ENCODE measurements around the gene MAB21L4. TPM values are rescaled to one million over a fixed set of nuclear protein-coding genes. Genes with fewer than 3 reads are reported as not detected.
A peak's percentile ranks its signal among the peaks of the same experiment; 100 is the strongest.

Gene MAB21L4
- total RNA-seq, 4 donors from 2014 or later: not detected

DNA sequence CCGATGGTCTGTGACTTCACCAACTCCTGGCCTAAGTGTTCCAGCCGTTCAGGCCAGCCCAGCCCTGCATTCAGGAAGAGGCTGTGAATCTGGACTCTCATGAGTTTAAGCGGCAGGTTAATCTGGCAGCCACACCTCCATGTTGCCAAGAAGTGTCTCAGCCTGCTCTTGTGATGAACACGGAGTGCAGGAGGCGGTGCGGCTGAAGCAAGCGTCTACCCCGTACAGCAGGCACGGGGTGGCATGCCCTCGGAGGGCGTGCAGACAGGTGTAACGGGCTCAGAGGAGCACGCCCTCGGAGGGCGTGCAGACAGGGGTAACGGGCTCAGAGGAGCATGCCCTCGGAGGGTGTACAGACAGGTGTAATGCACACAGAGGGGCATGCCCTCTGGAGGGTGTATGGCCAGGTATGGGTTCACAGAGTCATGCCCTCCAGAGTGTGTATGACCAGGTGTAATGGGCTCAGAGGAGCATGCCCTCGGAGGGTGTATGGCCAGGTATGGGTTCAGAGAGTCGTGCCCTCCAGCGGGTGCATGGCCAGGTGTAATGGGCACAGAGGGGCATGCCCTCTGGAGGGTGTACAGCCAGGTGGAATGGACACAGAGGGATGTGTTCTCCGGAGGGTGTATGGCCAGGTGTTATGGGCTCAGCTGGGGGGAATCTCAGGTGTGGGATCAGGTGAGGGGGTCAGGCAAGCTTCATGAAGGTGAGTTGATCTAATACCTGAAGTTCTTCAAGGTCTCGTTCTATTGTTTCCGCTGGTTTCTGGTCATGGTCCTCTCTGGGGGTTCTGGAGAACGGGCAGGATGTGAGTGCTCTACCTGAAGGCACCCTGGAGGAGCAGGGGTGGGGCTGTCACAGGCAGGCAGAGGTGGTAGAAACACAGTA is 32.8 kb upstream of the MAB21L4 start:
- DNase-seq (ENCODE audit: low spot score) (peak; percentile 14), ATAC-seq (ENCODE audit: low FRiP score) (no peak)
- TF ChIP-seq, protein P1, sequence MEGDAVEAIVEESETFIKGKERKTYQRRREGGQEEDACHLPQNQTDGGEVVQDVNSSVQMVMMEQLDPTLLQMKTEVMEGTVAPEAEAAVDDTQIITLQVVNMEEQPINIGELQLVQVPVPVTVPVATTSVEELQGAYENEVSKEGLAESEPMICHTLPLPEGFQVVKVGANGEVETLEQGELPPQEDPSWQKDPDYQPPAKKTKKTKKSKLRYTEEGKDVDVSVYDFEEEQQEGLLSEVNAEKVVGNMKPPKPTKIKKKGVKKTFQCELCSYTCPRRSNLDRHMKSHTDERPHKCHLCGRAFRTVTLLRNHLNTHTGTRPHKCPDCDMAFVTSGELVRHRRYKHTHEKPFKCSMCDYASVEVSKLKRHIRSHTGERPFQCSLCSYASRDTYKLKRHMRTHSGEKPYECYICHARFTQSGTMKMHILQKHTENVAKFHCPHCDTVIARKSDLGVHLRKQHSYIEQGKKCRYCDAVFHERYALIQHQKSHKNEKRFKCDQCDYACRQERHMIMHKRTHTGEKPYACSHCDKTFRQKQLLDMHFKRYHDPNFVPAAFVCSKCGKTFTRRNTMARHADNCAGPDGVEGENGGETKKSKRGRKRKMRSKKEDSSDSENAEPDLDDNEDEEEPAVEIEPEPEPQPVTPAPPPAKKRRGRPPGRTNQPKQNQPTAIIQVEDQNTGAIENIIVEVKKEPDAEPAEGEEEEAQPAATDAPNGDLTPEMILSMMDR (IDR thresholded peaks at IDR 0.05): no peak

DNA sequence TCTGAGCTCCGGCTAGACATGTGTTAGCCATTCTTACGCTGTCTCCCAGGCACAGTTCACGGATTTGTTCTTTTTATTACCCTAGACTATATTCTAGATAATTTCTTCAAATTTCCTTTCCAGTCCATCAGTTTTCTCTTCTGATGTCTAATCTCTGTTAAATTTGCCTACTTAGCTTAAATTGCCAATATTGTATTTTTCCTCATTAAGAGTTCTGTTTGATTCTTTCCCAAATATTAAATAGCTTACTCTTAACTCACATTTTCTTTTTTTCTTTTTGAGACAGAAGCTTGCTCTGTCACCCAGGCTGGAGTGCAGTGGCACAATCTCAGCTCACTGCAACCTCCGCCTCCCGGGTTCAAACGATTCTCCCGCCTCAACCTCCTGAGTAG is 31.4 kb upstream of the MAB21L4 start:
- TF ChIP-seq, protein P1 (IDR thresholded peaks at IDR 0.05): no peak
- DNase-seq (ENCODE audit: low spot score) (no peak), ATAC-seq (ENCODE audit: low FRiP score) (no peak)

DNA sequence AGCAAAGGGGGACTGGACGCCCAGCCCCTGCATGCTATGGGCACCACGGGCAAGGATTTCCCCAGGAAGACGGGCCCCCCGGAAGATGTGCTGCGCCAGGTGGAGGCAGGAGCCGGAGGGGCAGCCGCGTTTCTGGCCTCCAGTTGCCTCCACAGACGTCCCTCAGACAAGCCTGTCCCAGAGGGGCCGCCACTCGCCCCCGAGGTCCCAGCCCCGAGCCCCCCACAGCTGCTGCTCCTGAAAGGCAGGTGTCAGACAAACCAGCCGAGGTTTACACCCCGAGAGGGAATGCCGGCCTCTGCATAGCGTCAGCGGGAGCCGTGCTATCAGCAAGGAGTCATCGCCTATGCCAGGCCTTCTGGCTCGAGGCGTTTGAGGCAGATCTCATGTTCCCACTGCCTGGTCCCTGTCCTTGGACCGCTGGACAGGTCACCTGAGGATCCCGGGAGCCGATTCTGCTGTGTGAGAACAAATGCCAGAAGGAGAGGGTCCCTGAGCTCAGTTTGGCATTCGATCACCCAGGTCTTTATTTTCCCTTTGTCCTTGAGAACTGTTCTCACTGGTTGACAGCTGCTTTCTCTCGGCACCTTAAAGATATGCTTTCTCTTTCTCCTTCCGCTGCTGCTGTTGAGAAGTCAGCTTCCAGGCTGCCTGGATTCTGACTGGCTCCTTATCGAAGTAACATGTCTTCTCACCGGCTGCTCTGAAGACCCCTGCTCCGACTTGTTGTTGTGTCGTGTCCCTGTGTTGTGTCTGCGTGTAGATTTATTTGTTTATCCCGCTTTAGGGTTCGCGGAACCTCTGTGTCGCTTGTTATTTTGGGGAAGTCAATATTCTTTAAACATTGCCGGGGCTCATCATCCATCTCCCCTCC is 30.8 kb upstream of the MAB21L4 start:
- TF ChIP-seq, protein P1 (IDR thresholded peaks at IDR 0.05): no peak
- ATAC-seq (ENCODE audit: low FRiP score): no peak
- peak; percentile 14 for DNase-seq (ENCODE audit: low spot score)

DNA sequence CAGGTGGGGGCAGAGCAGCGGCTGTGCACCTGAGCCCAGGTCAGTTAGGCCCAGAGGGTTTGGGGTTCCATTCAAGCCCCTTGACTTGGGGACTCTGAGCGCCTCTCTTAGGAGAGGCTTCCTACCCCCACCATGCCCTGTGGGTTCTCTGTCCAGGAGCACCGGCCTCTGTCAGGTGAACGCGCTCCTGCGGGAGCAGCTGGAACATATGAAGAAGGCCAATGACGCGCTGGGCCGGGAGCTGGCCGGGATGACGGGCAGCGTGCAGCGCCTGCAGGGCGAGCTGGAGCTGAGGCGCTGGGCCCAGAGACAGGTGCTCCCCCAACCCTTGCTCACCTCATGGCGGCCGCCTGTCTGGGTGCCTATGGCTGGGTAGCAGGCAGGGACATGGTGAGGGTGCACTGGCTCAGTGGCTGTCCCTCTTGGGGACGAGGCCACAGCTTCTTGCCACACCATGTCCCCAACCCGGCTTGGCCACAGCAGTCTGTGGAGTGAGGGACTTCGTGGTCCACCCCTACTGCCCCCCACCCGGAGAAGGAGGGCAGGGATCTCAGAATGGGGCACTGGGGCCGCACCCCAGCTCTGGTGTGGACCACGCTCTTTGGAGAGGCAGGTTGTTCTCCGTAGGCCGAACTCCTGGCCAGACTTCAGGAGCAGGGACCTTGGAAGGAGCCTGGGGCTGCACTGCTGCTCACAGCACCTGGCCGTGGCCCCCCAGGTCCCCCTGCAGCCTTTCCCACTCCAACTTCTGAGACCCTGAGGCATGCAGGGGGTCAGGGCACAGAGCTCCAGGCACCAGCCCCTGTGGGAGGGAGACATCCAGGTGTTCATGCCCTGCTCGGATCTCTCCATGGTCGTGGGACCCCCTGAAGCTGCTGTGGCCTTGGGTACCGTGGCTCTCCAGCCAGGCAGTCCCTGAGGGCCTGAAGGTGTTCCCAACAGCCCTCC is 29.9 kb upstream of the MAB21L4 start:
- DNase-seq (ENCODE audit: low spot score): peak; percentile 14
- TF ChIP-seq, protein P1 (IDR thresholded peaks at IDR 0.05): no peak
- ATAC-seq (ENCODE audit: low FRiP score): no peak

DNA sequence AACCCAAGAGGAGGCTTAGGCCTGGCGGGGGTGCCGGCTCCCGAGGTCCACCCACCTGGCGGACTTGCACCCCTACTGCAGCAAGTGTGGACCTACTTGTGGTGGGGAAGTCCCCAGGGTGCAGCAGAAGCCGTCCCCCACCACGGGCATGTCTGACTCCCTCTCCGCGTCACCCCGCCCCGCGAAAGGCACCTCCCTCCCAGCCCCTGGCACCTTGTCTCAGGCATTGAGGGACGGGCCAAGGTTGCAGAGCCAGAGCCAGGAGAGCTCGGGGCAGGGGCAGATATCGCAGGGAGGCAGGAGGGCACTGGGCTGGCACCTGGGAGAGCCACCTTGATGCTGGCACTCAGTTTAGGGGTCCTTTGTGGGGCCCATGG is 29.2 kb upstream of the MAB21L4 start:
- DNase-seq (ENCODE audit: low spot score): peak; percentile 14
- TF ChIP-seq, protein P1 (IDR thresholded peaks at IDR 0.05): no peak
- ATAC-seq (ENCODE audit: low FRiP score): no peak

DNA sequence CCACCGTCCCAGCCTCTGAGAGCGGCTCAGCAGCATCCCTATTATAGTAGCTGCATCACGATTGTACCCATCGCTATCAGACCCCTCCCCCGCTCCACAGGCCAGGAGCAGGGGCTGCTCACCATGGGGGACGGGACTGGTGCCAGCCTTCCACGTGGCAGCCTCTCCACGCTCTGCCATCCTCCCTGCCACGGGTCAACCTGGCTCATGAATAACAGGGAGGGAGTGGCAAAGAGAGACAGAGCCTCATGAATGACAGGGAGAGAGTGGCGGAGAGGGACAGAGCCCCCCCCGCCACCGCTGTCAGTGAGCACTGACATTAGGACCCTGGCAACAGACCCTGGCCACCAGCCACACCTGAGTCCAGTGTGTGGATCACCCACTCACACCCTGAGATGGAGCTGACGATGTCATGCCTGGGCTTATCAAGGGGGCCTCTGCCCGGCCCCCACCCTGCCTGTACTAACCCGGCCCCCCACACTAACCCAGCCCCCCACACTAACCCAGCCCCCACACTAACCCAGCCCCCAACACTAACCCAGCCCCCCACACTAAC is 27.1 kb upstream of the MAB21L4 start:
- peak; percentile 19 for DNase-seq (ENCODE audit: low spot score)
- TF ChIP-seq, protein P1 (IDR thresholded peaks at IDR 0.05): no peak
- no peak for ATAC-seq (ENCODE audit: low FRiP score)

Measured in omental fat pad (tissue), 4 donors.